Fibroblast of skin of right quadriceps (primary cell): Measurements from ENCODE around the gene GANAB.
A peak's percentile ranks its signal among the peaks of the same experiment; 100 is the strongest.
"Not testable (repeated sequence)": the region's sequence is repeated elsewhere in the genome, so short reads cannot be mapped to it uniquely, and the experiment has no call there.

ENCODE experiments used
- DNase-seq: peaks from one replicate; pipeline ENCODE4 v3.0.0-alpha.2; 2013

Gene GANAB

GRCh38 chr11:62600367-62601121 lies 45.9 kb downstream of the GANAB start:
- DNase-seq = no peak

- DNase-seq = no peak
These were observed 46.5 kb downstream of the GANAB start for GRCh38 chr11:62599901-62600300.

GRCh38 chr11:62599069-62599696 lies 47.2 kb downstream of the GANAB start:
- peak; percentile 98 for DNase-seq

GRCh38 chr11:62595124-62595523 lies 51.3 kb downstream of the GANAB start:
- DNase-seq = no peak

GRCh38 chr11:62593434-62594044 lies 52.9 kb downstream of the GANAB start:
- peak; percentile 68 for DNase-seq

GRCh38 chr11:62592989-62593421 lies 53.4 kb downstream of the GANAB start:
- no peak for DNase-seq

GRCh38 chr11:62592146-62592815 lies 54.1 kb downstream of the GANAB start:
- DNase-seq = no peak

GRCh38 chr11:62591448-62592145 lies 54.8 kb downstream of the GANAB start, which contains the start of gene TUT1:
TUT1 (minus strand) TSS chr11:62591523; CDS start chr11:62591485, 38 bp downstream.
- peak; percentile 99 for DNase-seq

GRCh38 chr11:62588966-62589637 lies 57.3 kb downstream of the GANAB start:
- DNase-seq = no peak

- DNase-seq = not testable (repeated sequence)
These were observed 61.1 kb downstream of the GANAB start for GRCh38 chr11:62585356-62585755.

- not testable (repeated sequence) for DNase-seq
These were observed 64.7 kb downstream of the GANAB start for GRCh38 chr11:62581735-62582134.

GRCh38 chr11:62580959-62581715 lies 65.3 kb downstream of the GANAB start:
- no peak for DNase-seq

GRCh38 chr11:62579252-62579651 lies 67.2 kb downstream of the GANAB start:
- DNase-seq = no peak

GRCh38 chr11:62578541-62578940 lies 67.9 kb downstream of the GANAB start:
- no peak for DNase-seq

- DNase-seq = no peak
These were observed 69.2 kb downstream of the GANAB start for GRCh38 chr11:62577046-62577714.

- DNase-seq = no peak
These were observed 70.6 kb downstream of the GANAB start for GRCh38 chr11:62575837-62576236.

- no peak for DNase-seq
These were observed 71.3 kb downstream of the GANAB start for GRCh38 chr11:62575156-62575555.
